AG04450 (cell line): Measurements from ENCODE around the gene TUBB3. TPM values are rescaled to one million over a fixed set of nuclear protein-coding genes. Genes with fewer than 3 reads are reported as not detected.
"Not testable (repeated sequence)": the region's sequence is repeated elsewhere in the genome, so short reads cannot be mapped to it uniquely, and the experiment has no call there.

Experiments used
- CTCF ChIA-PET: fragments of 300-600, 350-600 bp; formaldehyde crosslinking; extraction: SDS; loops from one replicate; lab custom pipeline; 2022; ENCODE audit warnings: antibody characterized with exemption, inconsistent platforms; lab: Charles Lee
- POLR2A ChIA-PET: fragments of 350-600 bp; formaldehyde crosslinking; extraction: SDS; loops from one replicate; lab custom pipeline; 2021; ENCODE audit warnings: antibody characterized with exemption, inconsistent platforms; lab: Yijun Ruan, JAX
- DNase-seq: peaks from one replicate; pipeline ENCODE4 v3.0.0-alpha.2; 2011; ENCODE audit warnings: low read depth, low spot score
- H3K27ac ChIP-seq: one replicate; pipeline ENCODE4 v1.5.1; 2012; ENCODE audit warnings: low read depth, low read length, control low read depth
- H3K27me3 ChIP-seq: one replicate; pipeline ENCODE4 v1.6.0; 2012; ENCODE audit warnings: low read length; ENCODE audit not compliant: control insufficient read depth, insufficient read depth
- H3K4me3 ChIP-seq: 2 replicates; pipeline ENCODE4 v1.5.1; 2011; ENCODE audit warnings: mild to moderate bottlenecking, low read depth, low read length, control low read depth
- H3K9me3 ChIP-seq: 2 replicates; pipeline ENCODE4 v1.5.1; 2012; ENCODE audit warnings: low read length; ENCODE audit not compliant: control insufficient read depth, insufficient read depth
- polyA plus RNA-seq: library from polyadenylated mRNA; depleted of rRNA; stranded (reverse); fragments of >200 nt; gene quantifications from 2 replicates; pipeline ENCODE4 v1.2.3, GENCODE V29; 2011
- TF ChIP-seq, protein P1 (sequence below): IDR thresholded peaks from 2 replicates; pipeline ENCODE4 v1.5.1; 2011; ENCODE audit warnings: low read depth, low read length, control low read depth, inconsistent platforms

Gene TUBB3
- polyA plus RNA-seq, 1 experiment, result 129 TPM

GRCh38 chr16:89924297-89924924 is 1.3 kb downstream of the TUBB3 start:
- no peaks in the 10 kb centered on the region; the same call in 1 of the 2 replicates for H3K9me3 ChIP-seq
- no peaks in the 10 kb centered on the region for H3K27me3 ChIP-seq
- peak overlapping the region; percentile 84 for H3K4me3 ChIP-seq
- no peak for DNase-seq
- POLR2A ChIA-PET, result interaction anchor here (0.6 to 4.6 kb wide), 5 partner anchors 14 to 59 kb away, joined by 4 to 59 read pairs (median 6); partner anchors contain the start of gene TCF25
- TF ChIP-seq, protein P1, sequence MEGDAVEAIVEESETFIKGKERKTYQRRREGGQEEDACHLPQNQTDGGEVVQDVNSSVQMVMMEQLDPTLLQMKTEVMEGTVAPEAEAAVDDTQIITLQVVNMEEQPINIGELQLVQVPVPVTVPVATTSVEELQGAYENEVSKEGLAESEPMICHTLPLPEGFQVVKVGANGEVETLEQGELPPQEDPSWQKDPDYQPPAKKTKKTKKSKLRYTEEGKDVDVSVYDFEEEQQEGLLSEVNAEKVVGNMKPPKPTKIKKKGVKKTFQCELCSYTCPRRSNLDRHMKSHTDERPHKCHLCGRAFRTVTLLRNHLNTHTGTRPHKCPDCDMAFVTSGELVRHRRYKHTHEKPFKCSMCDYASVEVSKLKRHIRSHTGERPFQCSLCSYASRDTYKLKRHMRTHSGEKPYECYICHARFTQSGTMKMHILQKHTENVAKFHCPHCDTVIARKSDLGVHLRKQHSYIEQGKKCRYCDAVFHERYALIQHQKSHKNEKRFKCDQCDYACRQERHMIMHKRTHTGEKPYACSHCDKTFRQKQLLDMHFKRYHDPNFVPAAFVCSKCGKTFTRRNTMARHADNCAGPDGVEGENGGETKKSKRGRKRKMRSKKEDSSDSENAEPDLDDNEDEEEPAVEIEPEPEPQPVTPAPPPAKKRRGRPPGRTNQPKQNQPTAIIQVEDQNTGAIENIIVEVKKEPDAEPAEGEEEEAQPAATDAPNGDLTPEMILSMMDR, result no peak
- no peak overlapping the region for H3K27ac ChIP-seq
- CTCF ChIA-PET, result interaction anchor here (0.7 kb wide), 1 partner anchor 14 kb away, joined by 3 read pairs; no protein-coding TSS in a partner anchor

DNA sequence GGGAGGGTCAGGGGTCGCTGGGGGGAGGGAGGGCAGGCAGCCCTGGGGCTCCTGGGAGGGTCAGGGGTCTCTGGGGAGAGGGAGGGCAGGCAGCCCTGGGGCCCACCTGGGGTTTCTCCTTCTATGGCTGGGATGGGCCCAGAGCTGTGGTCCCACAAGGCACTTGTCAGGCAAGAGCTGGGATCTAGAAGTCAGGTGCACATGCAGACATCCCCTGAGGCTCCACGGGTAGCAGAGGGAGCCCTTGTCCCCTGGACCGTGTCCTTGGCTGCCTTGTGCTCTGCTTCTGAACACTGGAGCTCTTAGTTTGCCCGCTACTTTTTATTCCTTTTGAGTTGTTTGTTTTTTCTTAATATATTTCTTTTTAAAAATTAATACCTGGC is 1.8 kb downstream of the TUBB3 start:
- DNase-seq, result no peak
- CTCF ChIA-PET, result no interaction called here
- POLR2A ChIA-PET, result interaction anchor here (0.5 to 4.6 kb wide), 5 partner anchors 17 to 60 kb away, joined by 5 to 59 read pairs (median 6); partner anchors contain the start of gene TCF25
- Histone ChIP-seq H3K9me3 (no peaks in the 10 kb centered on the region; the same call in 1 of the 2 replicates), H3K27ac (no peak overlapping the region), H3K27me3 (no peaks in the 10 kb centered on the region), H3K4me3 (peak overlapping the region; percentile 84)
- TF ChIP-seq, protein P1, result no peak

DNA sequence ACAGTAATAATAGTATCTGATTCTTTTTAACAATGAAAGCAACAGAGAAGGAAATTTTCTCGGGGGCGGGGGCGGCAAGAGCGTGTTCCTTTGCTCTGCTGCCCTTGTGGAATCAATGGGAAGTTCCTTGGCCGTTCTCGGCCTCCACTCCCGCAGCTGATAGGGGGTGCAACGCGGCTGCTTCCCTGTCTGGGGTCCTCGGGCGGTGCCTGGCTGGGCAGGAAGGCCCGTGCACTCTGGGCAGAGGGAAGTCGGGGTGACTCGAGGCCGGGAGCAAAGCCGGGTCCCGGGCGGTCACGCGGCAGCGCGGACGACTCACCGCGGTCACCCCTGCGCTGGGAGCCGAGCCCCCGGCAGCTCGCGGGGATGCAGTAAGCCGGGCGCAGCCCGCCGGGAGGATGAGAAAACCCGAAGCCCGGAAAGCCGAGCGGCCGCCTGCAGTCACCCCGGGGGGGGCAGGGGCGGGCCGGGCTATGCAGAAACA is 2.5 kb downstream of the TUBB3 start:
- ChIA-PET CTCF (no interaction called here), POLR2A (interaction anchor here (0.5 to 4.6 kb wide), 3 partner anchors 16 to 53 kb away, joined by 6 to 59 read pairs (median 9); partner anchors contain the start of gene TCF25)
- TF ChIP-seq, protein P1, result peak; percentile 15; the same call in 1 of the 2 replicates
- Histone ChIP-seq H3K27me3 (no peaks in the 10 kb centered on the region), H3K9me3 (no peaks in the 10 kb centered on the region; the same call in 1 of the 2 replicates), H3K27ac (peak overlapping the region; percentile 21), H3K4me3 (peak overlapping the region; percentile 84)
- DNase-seq, result no peak

- POLR2A ChIA-PET, result no interaction called here
- TF ChIP-seq, protein P1, result no peak
- Histone ChIP-seq H3K9me3 (peaks cover 6% of the 10 kb centered on the region; the same call in 1 of the 2 replicates), H3K27ac (no peak overlapping the region), H3K4me3 (no peak overlapping the region), H3K27me3 (no peaks in the 10 kb centered on the region)
- DNase-seq, result no peak
- CTCF ChIA-PET, result no interaction called here
Measured at GRCh38 chr16:89931305-89931896, 8.3 kb downstream of the TUBB3 start.

GRCh38 chr16:89931964-89932363 is 8.8 kb downstream of the TUBB3 start:
- H3K27ac ChIP-seq, result no peak overlapping the region
- H3K4me3 ChIP-seq, result no peak overlapping the region
- H3K27me3 ChIP-seq, result no peaks in the 10 kb centered on the region
- peaks cover 6% of the 10 kb centered on the region; the same call in 1 of the 2 replicates for H3K9me3 ChIP-seq
- ChIA-PET CTCF (no interaction called here), POLR2A (no interaction called here)
- TF ChIP-seq, protein P1, result no peak
- no peak for DNase-seq

- H3K9me3 ChIP-seq, H3K4me3 ChIP-seq, DNase-seq, CTCF ChIA-PET, H3K27ac ChIP-seq, H3K27me3 ChIP-seq, POLR2A ChIA-PET: not testable (repeated sequence)
Measured at GRCh38 chr16:89934019-89934418, 10.9 kb downstream of the TUBB3 start.
